NCI-H146 (cell line): ENCODE measurements around the gene DAPK1.
"Not testable (repeated sequence)": the region's sequence is repeated elsewhere in the genome, so short reads cannot be mapped to it uniquely, and the experiment has no call there.

Experiments
- DNase-seq: peaks from one replicate; lab custom pipeline; 2025; lab: John Stamatoyannopoulos, UW

DAPK1 gene

GRCh38 chr9:87498046-87498810 lies 561 bp downstream of the DAPK1 start:
- peak; percentile 23 for DNase-seq

- no peak for DNase-seq
Observed at GRCh38 chr9:87498811-87499360, 1.2 kb downstream of the DAPK1 start.

GRCh38 chr9:87499424-87500017 lies 1.9 kb downstream of the DAPK1 start:
- DNase-seq = no peak

GRCh38 chr9:87500491-87501270 lies 3.0 kb downstream of the DAPK1 start:
- DNase-seq = no peak

- DNase-seq = not testable (repeated sequence)
Observed at GRCh38 chr9:87501271-87501656, 3.6 kb downstream of the DAPK1 start.

GRCh38 chr9:87501806-87502205 lies 4.1 kb downstream of the DAPK1 start:
- DNase-seq = no peak

GRCh38 chr9:87502391-87503221 lies 4.9 kb downstream of the DAPK1 start:
- no peak for DNase-seq

GRCh38 chr9:87503430-87503829 lies 5.8 kb downstream of the DAPK1 start:
- no peak for DNase-seq

- DNase-seq = no peak
Observed at GRCh38 chr9:87503927-87504326, 6.3 kb downstream of the DAPK1 start.

GRCh38 chr9:87504938-87505337 lies 7.3 kb downstream of the DAPK1 start:
- no peak for DNase-seq

GRCh38 chr9:87505869-87506678 lies 8.4 kb downstream of the DAPK1 start:
- DNase-seq = no peak

GRCh38 chr9:87507576-87507975 lies 9.9 kb downstream of the DAPK1 start:
- no peak for DNase-seq

- no peak for DNase-seq
Observed at GRCh38 chr9:87510252-87510683, 12.6 kb downstream of the DAPK1 start.

- no peak for DNase-seq
Observed at GRCh38 chr9:87512311-87512710, 14.6 kb downstream of the DAPK1 start.

GRCh38 chr9:87513161-87513560 lies 15.5 kb downstream of the DAPK1 start:
- no peak for DNase-seq

- no peak for DNase-seq
Observed at GRCh38 chr9:87513880-87514535, 16.3 kb downstream of the DAPK1 start.

- DNase-seq = no peak
Observed at GRCh38 chr9:87515006-87515405, 17.3 kb downstream of the DAPK1 start.

GRCh38 chr9:87515588-87516221 lies 18.0 kb downstream of the DAPK1 start:
- DNase-seq = no peak

GRCh38 chr9:87516222-87516925 lies 18.7 kb downstream of the DAPK1 start:
- no peak for DNase-seq
